Retinal pigment epithelial cell (primary cell): ENCODE measurements around the gene RAB26.
A peak's percentile ranks its signal among the peaks of the same experiment; 100 is the strongest.

Experiments
- DNase-seq: peaks from one replicate; pipeline ENCODE4 v3.0.0-alpha.2; 2010; ENCODE audit warnings: low read depth
- H3K4me3 ChIP-seq: 2 replicates; pipeline ENCODE4 v1.5.1; 2011; ENCODE audit warnings: mild to moderate bottlenecking, low read length, control low read depth, moderate library complexity
- TF ChIP-seq, protein P1 (sequence below): conservative IDR thresholded peaks from 2 replicates; pipeline ENCODE4 v1.5.1; 2011; ENCODE audit warnings: low read depth, low read length, control low read depth, inconsistent platforms

RAB26 gene

DNA sequence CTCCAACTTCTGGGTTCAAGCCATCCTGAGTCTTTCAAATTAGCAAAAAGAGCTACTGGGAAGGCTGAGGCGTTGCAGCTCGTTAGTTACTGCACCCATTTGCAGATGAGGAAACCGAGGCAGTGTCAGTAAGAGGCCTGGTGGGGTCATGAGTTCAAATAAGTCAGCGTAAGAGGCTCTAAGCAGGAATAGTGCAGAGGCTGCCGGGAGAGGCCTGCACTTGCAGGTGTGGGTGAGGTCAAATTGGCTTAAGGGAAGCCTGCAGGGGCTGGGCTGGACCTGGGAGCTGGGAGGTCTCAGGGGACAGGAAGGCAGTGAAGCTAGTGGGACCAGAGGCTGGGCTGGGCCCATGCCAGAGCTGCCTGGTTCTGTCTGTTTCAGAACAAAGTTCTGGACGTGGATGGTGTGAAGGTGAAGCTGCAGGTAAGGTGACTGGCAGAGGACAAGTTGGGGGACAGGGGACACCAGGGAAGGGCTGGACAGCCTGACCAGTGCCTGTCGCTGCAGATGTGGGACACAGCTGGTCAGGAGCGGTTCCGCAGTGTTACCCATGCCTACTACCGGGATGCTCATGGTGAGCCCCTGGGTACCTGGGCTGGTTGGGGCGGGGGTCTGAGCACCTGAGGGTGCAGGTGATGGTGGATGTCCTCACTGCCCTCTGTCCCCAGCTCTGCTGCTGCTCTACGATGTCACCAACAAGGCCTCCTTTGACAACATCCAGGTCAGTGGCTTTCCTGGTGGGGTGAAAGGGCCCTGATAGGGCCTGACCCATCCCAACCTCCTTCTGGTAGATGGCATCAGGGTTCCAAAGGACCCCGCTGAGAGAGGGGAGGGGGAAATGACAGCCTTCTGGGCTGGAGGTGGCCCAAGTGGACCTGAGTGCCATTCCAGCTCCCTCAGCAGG lies 3.0 kb downstream of the RAB26 start:
- no peak for DNase-seq
- TF ChIP-seq, protein P1, sequence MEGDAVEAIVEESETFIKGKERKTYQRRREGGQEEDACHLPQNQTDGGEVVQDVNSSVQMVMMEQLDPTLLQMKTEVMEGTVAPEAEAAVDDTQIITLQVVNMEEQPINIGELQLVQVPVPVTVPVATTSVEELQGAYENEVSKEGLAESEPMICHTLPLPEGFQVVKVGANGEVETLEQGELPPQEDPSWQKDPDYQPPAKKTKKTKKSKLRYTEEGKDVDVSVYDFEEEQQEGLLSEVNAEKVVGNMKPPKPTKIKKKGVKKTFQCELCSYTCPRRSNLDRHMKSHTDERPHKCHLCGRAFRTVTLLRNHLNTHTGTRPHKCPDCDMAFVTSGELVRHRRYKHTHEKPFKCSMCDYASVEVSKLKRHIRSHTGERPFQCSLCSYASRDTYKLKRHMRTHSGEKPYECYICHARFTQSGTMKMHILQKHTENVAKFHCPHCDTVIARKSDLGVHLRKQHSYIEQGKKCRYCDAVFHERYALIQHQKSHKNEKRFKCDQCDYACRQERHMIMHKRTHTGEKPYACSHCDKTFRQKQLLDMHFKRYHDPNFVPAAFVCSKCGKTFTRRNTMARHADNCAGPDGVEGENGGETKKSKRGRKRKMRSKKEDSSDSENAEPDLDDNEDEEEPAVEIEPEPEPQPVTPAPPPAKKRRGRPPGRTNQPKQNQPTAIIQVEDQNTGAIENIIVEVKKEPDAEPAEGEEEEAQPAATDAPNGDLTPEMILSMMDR: no peak
- peak overlapping the region; percentile 20 for H3K4me3 ChIP-seq

DNA sequence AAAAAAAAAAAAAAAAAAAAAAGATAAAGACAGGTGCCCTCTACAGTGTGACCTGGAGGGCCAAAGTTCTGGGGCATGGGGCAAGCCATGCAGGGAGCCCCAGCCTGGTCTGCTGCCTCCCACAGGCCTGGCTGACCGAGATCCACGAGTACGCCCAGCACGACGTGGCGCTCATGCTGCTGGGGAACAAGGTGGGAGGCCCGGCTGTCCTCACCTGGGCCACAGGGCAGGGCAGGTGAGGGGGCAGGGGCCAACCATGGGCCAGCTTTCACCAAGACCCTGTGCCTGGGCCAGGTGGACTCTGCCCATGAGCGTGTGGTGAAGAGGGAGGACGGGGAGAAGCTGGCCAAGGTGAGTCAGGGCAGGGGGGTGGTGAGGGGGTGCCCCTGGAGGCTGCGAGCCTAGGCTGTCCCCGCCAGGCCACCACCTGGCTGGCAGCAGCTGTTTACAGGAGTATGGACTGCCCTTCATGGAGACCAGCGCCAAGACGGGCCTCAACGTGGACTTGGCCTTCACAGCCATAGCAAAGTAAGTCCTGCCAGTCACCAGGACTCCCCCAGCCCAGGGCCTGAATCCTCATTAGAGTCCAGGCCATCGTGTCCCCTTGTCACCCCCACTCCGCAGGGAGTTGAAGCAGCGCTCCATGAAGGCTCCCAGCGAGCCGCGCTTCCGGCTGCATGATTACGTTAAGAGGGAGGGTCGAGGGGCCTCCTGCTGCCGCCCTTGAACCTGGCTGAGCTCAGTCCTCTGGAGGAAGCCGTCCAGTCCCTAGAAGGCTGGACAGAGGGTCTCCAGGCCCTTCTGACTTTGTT lies 4.5 kb downstream of the RAB26 start:
- TF ChIP-seq, protein P1: no peak
- peak overlapping the region; percentile 88 for H3K4me3 ChIP-seq
- DNase-seq: no peak

DNA sequence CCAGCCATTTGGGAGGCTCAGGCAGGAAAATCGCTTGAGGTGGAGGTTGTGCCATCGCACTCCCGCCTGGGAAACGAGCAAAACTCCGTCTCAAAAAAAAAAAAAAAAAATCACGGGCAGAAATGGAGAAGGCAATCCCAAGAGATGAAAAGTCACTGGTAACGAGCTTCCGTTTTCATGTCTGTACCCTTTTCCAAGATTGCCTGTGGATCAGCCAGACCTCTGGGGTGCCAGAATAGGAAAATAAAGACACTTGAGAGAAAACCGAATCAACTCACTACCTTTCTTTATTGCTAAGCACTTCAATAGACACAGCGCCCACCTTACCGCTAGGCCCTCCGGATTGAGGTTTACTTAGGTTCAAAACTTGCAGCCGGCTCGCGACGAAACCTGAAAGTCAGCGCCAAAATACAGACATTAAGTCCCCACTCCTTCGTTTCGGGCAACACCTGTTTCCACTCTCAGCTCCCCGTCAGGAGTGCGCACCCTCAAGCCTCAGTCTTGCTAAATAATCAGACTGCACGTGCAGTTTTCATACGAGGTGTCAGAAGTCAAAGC lies 6.2 kb downstream of the RAB26 start:
- DNase-seq: no peak
- TF ChIP-seq, protein P1: no peak
- peak overlapping the region; percentile 88 for H3K4me3 ChIP-seq

DNA sequence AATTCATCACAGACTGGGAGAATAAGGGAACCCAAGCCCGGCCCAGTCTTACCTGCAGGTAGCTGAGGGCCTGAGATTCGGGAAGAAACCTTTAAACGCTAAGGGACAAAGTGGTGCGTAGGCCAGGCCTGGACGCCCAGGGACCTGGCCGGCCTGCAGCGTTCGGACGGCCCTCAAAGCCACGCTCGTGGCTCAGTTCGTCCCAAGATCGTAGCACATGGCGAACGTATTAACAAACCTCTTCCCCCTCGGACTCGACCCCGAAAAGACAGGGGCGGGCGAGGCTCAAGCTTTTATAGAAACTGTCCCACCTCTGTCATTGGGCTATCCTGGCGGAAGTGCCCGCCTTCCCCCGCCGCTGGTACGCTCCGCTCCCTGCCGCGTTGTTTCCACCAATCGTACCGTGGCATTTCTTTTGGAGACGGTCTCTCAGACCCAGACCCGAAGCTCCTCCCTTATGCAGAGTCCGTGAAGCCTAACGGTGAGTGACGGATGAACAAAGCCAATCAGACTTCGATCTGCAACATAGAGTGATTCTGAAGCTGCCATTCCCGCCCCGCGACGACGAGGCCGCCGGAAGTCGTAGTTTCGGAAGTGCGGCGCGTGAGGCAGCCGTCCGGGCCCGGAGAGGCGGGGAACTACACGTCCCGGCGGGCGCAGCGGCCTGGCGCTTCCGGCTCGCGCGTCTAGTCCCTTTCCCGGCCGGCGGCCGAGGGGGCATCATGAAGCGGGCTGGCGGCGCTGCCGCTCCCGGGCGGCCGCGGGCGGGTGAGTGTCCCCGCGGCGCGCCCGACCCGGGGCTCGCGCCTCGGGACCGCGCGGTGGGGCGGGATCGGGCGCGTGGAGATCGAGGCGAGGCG lies 6.9 kb downstream of the RAB26 start, which contains the start of gene TRAF7:
TSS of gene TRAF7 (plus strand) at position 692 of the 860 bp plus-strand sequence. CDS start 8,139 bp downstream, outside the sequence.
- H3K4me3 ChIP-seq: peak within 1 kb of the TSS; percentile 91
- TF ChIP-seq, protein P1: no peak
- peak; percentile 100 for DNase-seq

DNA sequence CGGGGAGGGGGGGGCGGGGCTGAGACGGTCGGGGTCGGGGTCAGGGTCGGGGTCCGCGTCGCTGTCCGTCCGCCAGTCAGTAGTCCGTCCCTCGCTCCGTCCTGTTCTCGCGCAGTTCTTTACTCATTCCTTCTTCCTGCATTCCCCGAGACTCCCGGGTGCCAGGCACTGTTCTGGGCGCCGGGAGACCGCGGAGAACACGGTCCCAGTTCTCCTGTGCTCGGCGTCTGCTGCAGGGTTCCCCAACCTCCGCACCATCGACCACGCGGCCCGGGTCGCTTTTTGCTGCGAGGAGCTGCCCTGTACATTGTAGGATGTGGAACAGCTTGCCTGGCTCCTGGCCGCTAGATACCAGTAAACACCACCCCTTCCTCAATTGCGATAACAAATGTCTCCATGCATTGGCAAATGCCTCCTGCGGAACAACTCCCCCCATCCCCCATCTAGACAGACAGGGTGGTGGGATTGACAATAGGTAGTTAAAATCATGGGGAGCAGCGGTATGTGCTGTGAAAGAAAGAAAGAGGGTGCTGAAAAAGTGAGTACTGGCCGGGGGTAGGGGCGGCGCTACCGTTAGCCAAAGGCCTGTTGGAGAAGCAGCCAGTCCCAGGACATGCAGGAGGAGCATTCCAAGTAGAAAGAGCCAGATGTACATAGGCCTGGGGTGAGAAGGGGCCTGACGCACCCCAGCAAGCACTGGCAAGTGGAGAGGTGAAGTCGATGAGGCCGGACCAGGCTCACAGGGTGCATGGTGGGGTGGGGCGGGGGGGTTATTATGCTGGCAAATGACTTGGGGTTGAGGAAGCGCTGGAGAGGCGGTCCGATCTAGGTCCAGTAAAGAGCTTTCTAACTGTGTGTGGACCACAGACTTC lies 7.8 kb downstream of the RAB26 start:
- no peak for DNase-seq
- peak overlapping the region; percentile 91 for H3K4me3 ChIP-seq
- TF ChIP-seq, protein P1: no peak

DNA sequence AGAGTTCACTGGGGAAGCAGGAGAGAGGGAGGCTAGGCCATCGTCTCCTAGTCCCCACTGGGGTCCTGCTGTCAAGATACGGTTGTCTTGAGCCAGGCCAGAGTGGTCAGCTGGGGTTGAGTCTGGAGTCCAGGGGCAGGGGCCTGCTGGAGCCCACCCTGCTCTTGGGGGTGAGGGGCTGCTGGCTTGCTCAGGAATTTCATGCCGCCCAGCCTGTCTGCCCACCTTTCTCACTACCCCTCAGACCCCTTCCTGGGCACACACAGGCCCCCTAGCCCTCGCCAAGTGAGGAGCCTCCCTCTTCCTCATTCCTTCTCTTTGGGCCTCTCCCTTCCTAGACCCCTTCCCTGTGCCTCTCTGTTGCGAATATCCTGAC lies 8.4 kb downstream of the RAB26 start:
- H3K4me3 ChIP-seq: peak overlapping the region; percentile 91
- no peak for DNase-seq
- TF ChIP-seq, protein P1: no peak
